Myocyte (in vitro differentiated cells): Measurements from ENCODE around the gene RTN4RL1. TPM values are rescaled to one million over a fixed set of nuclear protein-coding genes. Genes with fewer than 3 reads are reported as not detected.

Source experiments
- DNase-seq: peaks from one replicate; pipeline ENCODE4 v3.0.0-alpha.2; 2012; ENCODE audit warnings: low read depth
- total RNA-seq: library from RNA; depleted of rRNA; stranded (reverse); fragments of >200 nt; gene quantifications from 2 replicates; pipeline ENCODE4 v1.2.3, GENCODE V29; 2014

Gene RTN4RL1
- total RNA-seq, 1 donor from 2014 or later, result 0.96 TPM

DNA sequence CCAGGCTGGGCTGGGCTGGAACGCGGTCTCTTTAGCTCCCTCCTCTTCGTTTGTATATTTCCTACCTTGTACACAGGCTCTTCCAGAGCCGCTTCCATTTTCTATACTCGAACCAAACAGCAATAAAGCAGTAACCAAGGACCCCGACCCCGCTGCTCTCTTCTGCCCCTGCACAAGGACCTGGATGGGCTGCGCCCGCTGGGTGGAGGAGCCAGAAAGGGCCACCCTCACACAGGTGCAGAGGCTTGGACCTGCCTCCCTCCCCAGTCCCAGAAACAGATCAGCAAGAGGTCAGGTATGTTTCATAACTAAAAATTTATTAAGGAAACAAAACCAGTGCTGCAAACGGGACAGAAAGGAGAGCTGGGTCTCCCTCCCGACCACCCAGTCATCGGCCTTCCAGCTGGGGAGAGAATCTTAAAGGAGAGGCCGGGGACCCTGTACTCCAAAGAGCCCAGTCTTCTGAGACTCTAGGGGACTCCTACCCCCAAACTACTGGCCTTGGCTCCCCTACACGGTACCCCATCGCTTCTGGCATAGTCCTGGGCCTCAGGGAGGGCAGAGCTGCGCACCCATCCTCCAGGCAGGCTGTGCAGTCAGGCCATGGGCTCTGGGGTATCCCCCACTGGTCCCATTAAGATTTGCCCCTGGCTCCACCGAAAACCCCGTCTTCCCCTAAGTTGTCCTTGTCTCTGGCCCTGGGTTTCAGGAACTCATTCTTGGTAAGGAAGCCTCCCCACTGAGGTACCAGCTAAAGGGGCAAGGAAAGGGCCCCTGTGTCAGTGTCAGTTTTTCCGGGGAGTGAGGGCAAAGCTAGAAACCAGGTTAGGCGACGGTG is 34.6 kb upstream of the RTN4RL1 start:
- DNase-seq, result no peak

DNA sequence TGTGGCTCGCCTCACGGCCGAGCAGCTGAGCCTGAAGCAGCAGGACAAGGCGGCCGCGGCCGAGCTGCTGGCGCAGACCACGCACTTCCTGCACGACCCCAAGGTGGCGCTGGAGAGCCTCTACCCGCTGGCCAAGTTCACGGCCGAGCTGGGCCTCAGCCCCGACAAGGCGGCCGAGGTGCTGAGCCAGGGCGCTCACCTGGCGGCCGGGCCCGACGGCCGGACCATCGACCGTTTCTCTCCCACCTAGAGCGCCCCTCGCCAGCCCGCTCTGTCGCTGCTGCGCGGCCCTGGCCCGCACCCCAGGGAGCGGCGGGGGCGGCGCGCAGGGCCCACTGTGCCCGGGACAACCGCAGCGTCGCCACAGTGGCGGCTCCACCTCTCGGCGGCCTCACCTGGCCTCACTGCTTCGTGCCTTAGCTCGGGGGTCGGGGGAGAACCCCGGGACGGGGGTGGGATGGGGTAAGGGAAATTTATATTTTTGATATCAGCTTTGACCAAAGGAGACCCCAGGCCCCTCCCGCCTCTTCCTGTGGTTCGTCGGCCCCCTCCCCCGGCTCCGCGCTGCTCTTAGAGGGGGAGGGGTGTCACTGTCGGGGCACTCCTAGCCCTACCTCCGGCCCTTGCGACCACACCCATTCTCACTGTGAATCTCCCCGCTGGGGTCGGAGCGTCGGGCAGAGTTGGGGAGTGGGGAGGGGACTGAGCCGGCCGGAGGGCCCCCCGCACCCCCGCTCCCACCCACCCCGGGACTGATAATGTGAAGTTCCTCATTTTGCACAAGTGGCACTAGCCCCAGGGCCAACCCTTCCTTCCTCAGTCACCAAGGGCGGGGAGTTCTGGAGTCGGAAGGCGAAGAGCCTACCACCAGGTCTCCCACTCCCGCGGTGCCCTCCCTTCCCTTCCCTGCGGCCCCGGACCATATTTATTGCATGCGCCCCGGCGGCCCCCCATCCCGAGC is 33.7 kb upstream of the RTN4RL1 start:
- DNase-seq, result no peak

DNA sequence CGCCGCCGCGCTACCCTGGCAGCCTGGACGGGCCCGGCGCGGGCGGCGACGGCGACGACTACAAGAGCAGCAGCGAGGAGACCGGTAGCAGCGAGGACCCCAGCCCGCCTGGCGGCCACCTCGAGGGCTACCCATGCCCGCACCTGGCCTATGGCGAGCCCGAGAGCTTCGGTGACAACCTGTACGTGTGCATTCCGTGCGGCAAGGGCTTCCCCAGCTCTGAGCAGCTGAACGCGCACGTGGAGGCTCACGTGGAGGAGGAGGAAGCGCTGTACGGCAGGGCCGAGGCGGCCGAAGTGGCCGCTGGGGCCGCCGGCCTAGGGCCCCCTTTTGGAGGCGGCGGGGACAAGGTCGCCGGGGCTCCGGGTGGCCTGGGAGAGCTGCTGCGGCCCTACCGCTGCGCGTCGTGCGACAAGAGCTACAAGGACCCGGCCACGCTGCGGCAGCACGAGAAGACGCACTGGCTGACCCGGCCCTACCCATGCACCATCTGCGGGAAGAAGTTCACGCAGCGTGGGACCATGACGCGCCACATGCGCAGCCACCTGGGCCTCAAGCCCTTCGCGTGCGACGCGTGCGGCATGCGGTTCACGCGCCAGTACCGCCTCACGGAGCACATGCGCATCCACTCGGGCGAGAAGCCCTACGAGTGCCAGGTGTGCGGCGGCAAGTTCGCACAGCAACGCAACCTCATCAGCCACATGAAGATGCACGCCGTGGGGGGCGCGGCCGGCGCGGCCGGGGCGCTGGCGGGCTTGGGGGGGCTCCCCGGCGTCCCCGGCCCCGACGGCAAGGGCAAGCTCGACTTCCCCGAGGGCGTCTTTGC is 32.8 kb upstream of the RTN4RL1 start:
- DNase-seq, result no peak

DNA sequence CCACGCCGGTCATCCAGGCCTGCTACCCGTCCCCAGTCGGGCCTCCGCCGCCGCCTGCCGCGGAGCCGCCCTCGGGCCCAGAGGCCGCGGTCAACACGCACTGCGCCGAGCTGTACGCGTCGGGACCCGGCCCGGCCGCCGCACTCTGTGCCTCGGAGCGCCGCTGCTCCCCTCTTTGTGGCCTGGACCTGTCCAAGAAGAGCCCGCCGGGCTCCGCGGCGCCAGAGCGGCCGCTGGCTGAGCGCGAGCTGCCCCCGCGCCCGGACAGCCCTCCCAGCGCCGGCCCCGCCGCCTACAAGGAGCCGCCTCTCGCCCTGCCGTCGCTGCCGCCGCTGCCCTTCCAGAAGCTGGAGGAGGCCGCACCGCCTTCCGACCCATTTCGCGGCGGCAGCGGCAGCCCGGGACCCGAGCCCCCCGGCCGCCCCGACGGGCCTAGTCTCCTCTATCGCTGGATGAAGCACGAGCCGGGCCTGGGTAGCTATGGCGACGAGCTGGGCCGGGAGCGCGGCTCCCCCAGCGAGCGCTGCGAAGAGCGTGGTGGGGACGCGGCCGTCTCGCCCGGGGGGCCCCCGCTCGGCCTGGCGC is 32.1 kb upstream of the RTN4RL1 start:
- DNase-seq, result no peak

DNA sequence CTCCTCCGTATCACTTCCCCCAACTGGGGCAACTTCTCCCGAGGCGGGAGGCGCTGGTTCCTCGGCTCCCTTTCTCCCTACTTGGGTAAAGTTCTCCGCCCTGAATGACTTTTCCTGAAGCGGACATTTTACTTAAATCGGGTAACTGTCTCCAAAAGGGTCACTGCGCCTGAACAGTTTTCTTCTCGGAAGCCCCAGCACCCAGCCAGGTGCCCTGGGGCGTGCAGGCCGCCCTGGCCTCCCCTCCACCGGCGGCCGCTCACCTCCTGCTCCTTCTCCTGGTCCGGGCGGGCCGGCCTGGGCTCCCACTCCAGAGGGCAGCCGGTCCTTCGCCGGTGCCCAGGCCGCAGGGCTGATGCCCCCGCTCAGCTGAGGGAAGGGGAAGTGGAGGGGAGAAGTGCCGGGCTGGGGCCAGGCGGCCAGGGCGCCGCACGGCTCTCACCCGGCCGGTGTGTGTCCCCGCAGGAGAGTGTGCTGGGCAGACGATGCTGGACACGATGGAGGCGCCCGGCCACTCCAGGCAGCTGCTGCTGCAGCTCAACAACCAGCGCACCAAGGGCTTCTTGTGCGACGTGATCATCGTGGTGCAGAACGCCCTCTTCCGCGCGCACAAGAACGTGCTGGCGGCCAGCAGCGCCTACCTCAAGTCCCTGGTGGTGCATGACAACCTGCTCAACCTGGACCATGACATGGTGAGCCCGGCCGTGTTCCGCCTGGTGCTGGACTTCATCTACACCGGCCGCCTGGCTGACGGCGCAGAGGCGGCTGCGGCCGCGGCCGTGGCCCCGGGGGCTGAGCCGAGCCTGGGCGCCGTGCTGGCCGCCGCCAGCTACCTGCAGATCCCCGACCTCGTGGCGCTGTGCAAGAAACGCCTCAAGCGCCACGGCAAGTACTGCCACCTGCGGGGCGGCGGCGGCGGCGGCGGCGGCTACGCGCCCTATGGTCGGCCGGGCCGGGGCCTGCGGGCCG is 31.4 kb upstream of the RTN4RL1 start:
- DNase-seq, result no peak

DNA sequence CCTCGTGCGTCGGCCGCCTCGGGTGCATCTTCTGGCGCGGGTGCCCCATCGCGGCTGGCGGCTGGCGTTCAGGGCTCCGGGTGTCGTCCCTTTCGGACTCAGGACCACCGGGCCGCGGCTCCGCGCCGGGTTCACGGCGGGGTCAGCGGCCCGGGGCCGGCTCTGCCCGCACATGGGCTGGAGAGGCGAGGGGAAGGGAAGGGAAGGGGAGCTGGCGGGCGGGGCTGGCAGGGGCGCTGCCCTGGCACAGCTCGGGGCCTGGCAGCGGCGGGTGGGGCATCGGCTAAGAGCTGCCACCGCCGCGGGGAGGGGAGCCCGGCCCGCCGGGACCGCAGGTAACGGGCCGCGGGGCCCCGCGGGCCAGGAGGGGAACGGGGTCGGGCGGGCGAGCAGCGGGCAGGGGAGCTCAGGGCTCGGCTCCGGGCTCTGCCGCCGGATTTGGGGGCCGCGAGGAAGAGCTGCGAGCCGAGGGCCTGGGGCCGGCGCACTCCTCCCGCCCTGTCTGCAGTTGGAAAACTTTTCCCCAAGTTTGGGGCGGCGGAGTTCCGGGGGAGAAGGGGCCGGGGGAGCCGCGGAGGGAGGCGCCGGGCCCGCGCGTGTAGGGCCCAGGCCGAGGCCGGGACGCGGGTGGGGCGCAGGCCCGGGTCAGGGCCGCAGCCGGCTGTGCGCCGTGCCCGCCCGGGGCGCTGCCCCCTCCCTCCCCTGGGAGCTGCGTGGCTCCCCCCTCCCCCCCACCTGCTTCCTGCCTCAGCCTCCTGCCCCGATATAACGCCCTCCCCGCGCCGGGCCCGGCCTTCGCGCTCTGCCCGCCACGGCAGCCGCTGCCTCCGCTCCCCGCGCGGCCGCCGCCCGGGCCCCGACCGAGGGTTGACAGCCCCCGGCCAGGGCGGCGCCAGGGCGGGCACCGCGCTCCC is 30.4 kb upstream of the RTN4RL1 start:
- no peak for DNase-seq

DNA sequence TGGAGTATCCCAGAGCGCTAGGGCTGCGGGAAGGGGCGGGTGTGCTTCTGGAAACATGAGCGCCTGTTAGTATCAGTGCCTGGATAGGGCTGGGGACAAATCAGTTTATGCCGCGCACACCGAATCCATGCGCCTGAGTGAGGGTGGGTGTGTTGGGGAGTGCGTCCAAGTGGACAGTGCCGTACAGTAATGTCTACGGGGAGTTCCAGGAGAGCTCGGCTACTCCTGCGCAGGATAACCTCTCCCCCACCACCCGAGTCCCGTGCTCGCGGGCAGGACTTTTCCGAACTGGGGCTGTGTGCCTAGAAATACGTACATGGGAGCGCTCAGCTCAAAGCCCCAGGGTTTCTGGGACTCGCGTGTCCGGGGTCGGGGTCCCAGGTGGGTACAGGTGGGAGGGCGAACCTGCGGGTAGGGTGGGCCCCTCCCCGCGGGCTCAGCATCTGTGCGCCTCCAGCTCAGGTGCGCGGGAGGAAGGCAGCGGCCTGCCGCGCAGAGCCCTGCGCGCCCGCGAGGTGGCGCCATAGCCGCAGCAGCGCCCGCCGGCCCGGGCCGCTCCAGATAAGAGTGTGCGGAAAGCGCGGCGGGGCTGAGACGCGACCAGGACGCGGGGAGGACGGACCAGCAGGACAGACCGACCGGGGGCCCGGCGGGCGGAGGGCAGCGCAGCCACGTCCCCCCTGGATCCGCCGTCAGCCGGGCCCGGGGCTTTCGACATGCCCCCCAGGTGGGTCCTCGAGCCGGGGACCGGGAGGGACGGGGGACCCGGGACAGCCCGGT is 29.6 kb upstream of the RTN4RL1 start, which contains the start of gene HIC1:
Gene HIC1, plus strand, starts transcription at position 592 of the 780 bp plus-strand sequence. CDS start 1,588 bp downstream, outside the sequence.
- peak; percentile 65 for DNase-seq

DNA sequence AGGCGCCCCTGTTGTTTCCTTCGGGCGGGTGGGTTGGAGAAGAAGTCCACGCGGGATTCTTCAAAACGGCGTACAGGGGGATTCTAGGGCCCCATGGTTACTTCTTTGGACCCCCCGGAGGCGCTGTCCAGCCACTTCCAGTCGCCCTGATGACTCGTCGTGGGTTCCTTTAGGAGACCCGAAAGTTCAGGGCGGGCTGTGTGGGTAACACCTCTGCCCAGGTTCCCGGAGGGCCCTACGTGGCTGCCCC is 29.1 kb upstream of the RTN4RL1 start:
- DNase-seq, result no peak

DNA sequence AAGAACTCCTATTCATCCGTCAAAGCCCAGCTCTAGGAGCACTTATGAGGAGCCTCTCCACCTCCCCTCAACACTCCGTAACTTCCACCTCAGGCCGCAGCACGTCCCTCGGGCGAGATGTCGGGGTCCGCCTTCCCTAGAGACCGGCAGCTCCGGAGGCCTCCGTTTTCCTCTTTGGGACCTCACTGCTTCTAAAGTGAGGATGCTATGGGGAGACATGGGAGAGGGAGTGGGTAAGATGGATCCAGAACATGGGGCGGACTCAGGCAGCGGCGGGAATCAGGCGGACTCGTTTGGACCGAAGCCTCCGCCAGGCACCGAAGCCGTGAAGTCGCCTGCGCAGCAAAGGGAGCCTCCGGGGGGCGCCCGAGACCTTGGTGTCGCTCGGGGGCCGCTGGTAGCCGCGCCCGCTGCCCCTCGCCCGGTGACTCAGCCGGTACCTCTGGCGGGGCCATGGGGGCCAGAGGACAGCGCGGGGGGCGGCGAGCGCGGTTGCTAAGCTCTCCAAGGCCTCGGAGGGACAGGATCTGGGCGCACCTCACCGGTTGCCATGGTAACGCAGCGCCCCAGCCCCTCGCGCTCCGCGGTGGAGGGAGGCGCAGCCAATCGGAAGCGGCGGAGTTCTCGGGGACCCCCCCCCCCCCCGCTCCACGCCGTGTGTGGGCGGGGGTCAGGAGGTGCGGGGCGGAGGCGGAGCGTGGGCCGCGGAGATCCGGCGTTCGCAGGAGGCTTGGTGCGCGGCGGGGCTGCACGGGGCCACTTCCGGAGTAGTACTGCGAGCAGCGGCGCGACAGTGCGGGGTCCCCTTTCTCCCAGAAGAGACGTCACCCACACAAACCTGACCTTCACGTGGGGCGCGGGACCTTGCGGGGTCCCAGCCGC is 28.5 kb upstream of the RTN4RL1 start:
- DNase-seq, result no peak

DNA sequence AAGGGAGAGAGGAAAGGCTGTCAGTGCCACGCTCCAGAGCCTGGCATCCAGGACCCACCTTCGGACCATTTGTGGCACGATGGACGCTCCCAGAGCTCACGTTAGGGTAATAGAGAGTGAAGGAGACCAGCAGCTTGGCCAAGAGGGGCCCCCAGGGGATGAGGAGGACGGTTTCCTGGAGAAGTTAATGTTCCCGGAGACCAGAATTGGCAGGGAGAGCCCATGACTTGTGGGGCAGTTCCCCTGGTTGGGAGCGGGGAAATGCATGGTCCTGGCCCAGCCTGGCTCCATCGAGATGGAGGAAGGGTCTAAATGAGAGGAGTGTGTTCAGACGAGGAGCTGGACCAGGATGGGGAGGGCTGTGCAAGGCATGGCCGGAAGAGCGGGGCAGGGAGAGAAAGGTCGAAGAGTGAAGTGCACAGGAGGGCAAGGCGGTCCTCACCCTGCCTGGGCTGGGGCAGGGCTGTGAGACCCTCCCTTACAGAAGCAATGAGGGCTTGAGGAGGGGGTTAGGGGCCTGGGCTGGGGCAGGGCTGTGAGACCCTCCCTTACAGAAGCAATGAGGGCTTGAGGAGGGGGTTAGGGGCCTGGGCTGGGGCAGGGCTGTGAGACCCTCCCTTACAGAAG is 26.9 kb upstream of the RTN4RL1 start:
- DNase-seq, result no peak

DNA sequence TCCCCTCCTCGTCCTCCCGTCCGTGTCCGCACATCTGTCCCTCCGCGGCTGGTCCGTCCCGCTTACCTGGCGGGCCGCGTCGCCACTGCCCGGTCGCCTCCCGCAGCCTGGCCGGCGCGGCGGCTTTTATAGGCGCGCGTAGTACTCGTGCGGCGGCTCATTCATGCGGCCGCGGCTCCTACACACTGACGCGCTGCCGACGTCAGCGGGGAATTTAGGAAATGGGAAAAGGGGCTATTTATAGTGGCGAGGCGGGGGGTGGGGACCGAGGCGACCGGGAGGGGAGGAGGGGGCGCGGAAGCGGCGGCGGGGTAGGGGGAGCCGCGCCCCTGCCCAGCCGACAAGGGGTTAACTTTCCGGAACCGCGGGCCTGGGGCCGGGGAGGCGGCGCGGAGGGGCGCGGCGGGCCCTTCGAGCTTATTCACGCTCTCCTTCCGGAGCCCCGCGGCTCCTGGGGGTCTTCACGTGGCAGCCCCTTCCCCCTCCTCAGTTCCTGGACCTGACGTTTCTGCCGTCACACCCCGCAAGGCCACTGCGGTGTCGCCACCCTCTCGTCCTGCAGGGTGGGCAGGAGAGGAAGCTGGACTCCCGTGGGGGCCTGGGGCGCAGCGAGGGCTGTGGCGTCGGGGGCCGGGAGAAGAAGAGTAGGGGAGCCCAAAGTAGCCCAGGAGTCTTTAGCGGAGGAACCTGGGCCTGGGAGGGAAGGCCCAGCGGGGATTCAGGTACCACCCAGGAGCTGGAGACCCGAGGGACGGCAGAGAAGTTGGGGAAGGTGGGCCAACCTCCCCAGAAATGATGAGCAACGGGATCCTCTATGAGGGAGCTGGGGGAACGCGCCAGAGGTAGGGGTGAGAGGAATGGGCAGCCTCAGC is 26.2 kb upstream of the RTN4RL1 start:
- DNase-seq, result no peak

DNA sequence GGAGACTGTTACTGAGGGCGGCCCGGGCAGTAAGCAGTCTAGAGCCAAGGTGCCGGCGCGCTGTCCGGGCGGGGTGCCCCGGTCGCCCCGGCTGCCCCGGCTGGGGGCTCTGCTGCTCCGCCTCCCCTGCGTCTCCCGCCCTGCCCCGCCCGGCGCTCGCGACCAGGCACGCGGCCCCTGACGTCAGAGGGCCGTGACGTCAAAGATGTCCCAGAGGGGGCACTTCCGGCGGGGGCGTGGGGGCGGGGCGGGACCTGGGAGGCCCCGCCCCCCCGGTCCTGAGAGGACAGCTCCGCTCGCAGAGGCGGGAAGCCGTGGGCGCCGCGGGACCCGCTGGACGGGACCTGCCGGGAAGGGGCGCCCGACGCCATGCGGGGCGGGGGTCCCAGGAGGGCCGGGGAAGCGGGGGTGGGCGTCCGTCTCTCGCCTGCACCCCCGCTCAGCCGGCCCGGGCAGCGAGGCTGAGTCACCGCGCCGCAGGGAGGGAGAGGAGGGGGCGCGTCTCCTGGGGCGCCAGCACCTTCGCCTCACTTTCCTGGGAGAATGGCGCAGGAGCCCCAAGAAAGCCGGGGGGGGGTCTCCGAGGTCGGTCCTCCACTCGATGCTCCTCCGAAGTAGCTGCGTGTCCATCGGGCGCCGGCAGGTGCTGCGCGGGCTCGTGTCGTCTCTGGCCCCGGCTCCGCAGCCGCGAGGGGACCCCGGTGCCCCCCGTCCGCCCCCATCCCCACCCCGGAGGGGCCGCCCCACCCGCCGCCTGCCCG is 25.3 kb upstream of the RTN4RL1 start:
- DNase-seq, result peak; percentile 65

DNA sequence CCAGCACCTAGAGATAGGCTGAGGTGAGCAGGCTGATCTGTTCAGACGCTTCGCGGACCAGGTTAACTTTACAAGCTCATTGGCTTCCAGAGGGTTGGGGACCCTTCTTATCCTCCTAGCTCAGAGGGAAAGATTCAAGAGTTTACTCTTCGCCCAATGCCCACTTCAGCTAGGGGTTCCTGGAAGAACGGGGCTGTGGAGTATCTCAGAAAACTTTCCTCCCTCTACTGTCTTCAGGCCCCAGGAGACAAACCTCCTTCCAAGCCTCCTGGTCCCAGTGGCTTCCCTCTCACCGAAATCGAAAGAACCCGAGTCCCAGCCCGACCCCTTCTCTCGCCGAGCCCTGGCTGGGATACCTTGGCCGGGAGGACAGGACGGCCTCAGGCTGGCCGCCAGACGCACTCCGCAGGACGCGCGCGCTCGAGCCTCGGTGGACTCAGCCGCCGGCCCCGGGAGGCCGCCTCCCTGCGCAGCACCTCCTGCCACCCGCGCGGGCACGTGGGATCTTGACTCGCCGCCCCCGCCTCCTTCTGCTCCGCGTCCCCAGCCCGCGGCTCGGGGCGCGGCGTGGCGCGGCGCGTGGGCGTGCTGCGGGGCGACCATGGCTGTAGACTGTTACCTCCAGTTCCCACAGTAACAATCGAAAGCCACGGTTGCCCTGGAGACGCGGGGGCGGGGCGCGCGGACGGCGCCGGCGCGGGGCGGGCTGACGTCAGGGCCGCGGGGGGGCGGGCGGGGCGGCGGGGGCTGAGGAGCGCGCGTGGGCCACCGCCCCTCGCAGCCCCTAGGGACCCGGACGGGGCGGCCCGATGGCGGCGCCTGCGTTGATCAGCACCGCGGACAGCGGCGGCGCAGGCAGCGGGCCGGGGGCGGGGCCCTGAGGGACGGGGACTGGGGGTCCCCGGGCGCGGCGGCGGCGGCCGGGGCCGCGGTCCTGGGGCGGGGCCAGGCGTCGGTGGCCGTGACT is 24.5 kb upstream of the RTN4RL1 start:
- DNase-seq, result peak; percentile 83

DNA sequence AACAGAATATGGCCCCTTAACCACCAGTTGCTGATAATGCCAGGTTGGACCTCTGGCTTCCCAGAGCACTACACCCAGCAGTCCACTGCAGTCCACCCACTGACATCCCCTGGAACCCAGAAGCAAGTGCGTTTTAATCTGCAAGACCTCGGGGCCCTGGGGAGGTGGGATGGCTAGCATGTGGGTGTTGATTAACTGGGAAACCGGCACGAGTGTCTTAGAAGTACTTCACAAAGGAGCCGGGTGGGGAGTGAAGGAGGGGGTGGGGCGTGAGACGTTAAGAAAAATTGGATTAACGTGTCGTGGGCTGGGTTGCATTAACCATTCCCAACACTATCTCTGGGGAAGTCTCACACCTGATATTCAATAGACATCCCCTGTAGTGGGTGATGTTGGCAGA is 23.7 kb upstream of the RTN4RL1 start:
- no peak for DNase-seq
